RKO (cell line): Measurements from ENCODE around the gene TMEM101.
A peak's percentile ranks its signal among the peaks of the same experiment; 100 is the strongest.
"Not testable (repeated sequence)": the region's sequence is repeated elsewhere in the genome, so short reads cannot be mapped to it uniquely, and the experiment has no call there.

Experiments used
- DNase-seq: peaks from one replicate; pipeline ENCODE4 v3.0.0-alpha.2; 2016; ENCODE audit warnings: low spot score

Gene TMEM101

GRCh38 chr17:44023545-44024270 is 8.9 kb upstream of the TMEM101 start:
- DNase-seq = no peak

GRCh38 chr17:44022246-44022645 is 7.5 kb upstream of the TMEM101 start:
- no peak for DNase-seq

- not testable (repeated sequence) for DNase-seq
These were observed 6.5 kb upstream of the TMEM101 start for GRCh38 chr17:44021227-44021626.

GRCh38 chr17:44014133-44014436 is 678 bp downstream of the TMEM101 start:
- no peak for DNase-seq

GRCh38 chr17:44012874-44013273 is 1.9 kb downstream of the TMEM101 start:
- DNase-seq = no peak

GRCh38 chr17:44012391-44012790 is 2.4 kb downstream of the TMEM101 start:
- DNase-seq = no peak

GRCh38 chr17:44011876-44012275 is 2.9 kb downstream of the TMEM101 start:
- no peak for DNase-seq

- no peak for DNase-seq
These were observed 3.7 kb downstream of the TMEM101 start for GRCh38 chr17:44010966-44011647.

GRCh38 chr17:44008205-44008909 is 6.4 kb downstream of the TMEM101 start:
- no peak for DNase-seq

- DNase-seq = no peak
These were observed 7.2 kb downstream of the TMEM101 start for GRCh38 chr17:44007346-44008204.

GRCh38 chr17:44006598-44007345 is 8.0 kb downstream of the TMEM101 start:
- DNase-seq = peak; percentile 94

- DNase-seq = no peak
These were observed 8.5 kb downstream of the TMEM101 start for GRCh38 chr17:44006272-44006597.

GRCh38 chr17:44005527-44006271 is 9.1 kb downstream of the TMEM101 start:
- DNase-seq = peak; percentile 55

GRCh38 chr17:44004761-44005526 is 9.8 kb downstream of the TMEM101 start:
- no peak for DNase-seq

- DNase-seq = no peak
These were observed 10.5 kb downstream of the TMEM101 start, which contains the start of gene NAGS for GRCh38 chr17:44004077-44004760. Gene NAGS, plus strand, starts transcription at chr17:44004622. Its CDS starts 42 bp downstream, at chr17:44004664.

- DNase-seq = peak; percentile 92
These were observed 12.5 kb downstream of the TMEM101 start for GRCh38 chr17:44002141-44002848.

GRCh38 chr17:44001461-44001920 is 13.3 kb downstream of the TMEM101 start:
- DNase-seq = no peak

- DNase-seq = no peak
These were observed 13.8 kb downstream of the TMEM101 start for GRCh38 chr17:44000871-44001460.
